GM19468 (cell line): ENCODE data around the gene FDXACB1.
"Not testable (repeated sequence)": the region's sequence is repeated elsewhere in the genome, so short reads cannot be mapped to it uniquely, and the experiment has no call there.

ENCODE experiments used
- ATAC-seq: cut with Tn5 transposase; IDR thresholded peaks from one replicate; pipeline ENCODE4 v1.9.1; 2021; ENCODE audit warnings: mild to moderate bottlenecking, moderate library complexity, moderate number of reproducible peaks; ENCODE audit not compliant: unreplicated experiment; ENCODE audit errors: extremely low read depth

The FDXACB1 gene

DNA sequence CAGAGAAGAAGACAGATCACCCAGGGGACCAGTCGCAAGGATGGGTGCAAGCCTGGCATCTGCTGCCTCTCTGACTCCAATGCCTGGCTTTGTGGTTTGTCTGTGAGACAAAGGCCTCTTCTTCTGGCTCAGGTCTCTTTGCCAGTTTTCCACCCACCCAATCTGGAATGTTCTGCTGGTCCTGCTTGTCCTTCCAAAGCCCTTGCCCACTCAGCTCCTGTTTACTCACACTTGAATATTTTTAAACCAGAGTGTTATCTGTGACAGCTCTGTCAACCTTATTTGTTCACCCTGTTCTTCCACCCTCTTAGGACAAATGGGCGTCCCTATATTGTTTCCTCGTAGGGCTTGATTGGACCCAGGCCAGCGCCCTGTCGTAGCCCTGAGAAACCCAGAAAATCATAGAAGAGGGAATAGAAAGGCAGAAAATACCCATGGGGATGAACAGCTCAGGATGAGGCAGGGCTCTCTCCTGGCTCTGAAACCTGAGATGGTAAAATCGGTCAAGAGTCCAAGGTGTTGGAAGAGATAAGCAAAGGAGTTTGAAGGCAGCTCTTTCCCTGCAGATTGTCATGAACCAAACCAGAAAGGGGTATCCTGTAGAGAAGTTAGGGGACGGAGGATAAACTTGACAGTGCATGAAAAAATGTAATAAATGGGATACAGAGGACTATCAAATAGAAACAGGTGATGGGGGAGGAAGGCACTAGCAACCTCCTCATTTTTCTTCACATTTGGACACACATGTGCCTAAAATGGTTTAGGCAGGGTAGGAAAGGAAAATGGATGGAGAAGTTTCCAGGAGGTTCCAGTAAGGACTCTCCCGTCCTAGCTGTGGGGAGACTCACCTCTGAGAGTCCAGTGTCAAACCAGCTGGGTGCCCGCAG, 32.0 kb upstream of the FDXACB1 start:
- no peak for ATAC-seq

DNA sequence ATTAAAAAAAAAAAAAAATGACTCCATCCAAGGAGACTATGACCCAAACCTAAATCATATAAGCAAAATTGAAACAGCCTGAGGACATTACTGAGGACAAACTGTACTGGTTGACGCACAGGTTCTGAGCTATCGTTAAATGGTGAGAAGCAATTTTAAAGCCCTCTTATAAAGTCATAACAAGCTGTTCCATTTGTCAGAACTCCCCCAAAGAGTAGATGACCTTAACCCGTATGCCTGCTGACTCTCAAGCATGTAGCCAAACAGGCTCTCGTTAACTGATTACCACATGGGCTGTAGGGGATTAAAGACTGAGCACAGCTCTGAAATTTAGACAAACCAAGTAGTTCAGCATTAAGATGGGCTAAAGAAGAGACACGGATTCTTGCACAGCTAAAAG, 30.4 kb upstream of the FDXACB1 start:
- ATAC-seq: no peak

DNA sequence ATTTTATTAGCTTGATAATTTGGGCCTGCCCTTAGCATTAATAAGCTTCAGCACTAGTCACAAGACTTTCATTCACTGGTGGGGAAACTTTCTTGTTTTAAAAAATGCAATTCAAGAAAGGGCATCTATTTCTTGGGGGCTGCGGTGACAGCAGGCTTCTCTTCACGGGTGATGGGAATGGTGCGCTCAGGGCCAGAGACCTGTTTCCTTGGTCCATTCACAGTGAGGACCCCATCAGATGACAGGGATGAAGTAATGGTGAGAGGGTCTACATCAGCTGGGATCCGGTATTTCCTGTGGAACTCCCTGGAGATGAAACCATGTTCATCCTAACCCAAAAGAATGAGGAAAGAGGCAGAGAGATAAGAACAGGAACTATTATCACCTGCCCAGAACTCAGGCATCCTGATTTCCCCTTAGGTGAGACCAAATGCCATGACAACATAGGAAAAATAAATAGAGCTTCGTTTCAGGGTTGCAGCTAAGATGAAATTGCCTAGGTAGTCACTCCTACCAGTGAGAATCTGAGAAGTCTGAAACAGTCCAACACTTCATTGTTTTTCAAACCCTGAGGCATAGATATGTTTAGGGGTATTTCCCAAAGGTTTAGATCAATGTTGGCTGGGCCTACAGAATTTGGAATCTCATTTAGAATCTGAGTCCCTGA, 29.8 kb upstream of the FDXACB1 start:
- no peak for ATAC-seq

DNA sequence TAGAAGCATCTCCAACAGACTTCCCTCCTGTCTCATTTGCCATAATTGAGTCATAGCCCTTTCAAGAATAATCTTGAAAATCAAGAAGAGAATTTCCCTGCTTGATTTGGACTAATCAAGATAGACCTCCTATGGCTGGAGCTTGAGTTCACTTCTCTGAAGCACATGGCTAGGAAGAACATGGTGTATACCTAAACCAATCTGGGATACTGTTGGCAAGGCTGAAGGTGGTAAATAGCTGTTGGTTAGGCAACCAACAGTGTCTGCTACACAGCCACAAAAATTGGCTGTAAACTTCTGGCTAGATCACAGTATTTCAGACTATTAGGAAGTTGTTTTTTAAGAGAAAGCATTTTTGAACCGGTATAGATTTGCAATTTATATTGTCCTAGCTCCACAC, 27.7 kb upstream of the FDXACB1 start:
- no peak for ATAC-seq

DNA sequence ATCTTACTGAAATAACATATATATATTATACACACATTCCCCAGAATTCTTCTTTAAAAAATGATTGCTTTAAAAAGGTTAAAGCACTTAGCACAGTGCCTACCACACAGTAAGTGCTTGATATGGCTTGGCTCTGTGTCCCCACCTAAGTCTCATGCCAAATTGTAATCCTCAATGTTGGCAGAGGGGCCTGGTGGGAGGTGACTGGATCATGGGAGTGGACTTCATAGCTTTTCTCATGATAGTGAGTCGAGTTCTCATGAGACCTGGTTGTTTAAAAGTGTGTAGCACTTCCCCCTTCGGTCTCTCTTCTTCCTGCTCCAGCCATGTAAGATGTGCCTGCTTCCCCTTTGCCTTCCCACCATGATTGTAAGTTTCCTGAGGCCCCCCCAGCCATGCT, 26.4 kb upstream of the FDXACB1 start:
- ATAC-seq: no peak

DNA sequence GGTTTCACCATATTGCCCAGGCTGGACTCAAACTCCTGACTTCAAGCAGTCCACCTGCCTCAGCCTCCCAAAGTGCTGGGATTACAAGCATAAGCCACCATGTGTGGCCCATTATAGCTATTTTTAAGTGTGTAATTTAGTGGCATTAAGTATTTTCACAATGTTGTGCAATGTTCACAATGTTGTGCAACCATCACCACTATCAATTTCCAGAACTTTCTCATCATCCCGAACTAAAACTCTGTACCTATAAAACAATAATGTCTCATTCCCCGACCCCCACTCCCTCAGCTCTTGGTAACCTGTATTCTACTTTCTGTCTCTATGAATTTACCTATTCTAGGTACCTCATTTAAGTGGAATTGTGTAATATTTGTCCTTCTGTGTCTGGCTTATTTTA, 7.9 kb upstream of the FDXACB1 start:
- ATAC-seq: no peak

DNA sequence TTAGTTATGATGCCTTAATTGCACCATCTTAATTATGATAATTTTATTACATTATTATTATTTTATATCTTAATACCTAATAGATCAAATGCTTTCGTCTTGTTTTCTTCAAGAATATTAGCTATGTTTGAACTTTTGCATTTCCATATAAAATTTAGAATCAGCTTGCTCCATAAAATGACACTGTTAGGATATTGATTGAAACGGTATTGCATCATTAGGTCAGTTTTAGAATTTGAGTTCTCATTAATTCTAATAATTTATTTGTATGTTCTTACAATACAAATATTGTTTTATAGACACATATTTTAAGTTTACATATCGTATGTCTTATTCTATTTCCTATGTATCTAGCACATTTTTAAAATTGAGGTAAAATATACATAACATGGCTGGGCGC, 7.1 kb upstream of the FDXACB1 start:
- ATAC-seq: no peak

DNA sequence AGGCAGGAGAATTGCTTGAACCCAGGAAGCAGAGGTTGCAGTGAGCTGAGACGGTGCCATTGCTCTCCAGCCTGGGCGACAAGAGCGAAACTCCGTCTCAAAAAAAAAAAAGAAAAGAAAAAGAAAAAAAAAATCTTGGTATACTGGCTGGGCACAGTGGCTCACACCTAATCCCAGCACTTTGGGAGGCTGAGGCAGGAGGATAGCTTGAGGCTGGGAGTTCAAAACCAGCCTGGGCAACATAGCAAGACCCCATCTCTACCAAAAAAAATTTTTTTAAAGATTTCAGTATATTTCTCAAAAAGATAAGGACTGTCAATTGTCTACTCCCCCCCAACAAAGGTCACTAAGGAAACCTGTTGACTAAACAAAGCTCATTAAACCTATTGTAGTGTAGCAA, 6.1 kb upstream of the FDXACB1 start:
- ATAC-seq: not testable (repeated sequence)

DNA sequence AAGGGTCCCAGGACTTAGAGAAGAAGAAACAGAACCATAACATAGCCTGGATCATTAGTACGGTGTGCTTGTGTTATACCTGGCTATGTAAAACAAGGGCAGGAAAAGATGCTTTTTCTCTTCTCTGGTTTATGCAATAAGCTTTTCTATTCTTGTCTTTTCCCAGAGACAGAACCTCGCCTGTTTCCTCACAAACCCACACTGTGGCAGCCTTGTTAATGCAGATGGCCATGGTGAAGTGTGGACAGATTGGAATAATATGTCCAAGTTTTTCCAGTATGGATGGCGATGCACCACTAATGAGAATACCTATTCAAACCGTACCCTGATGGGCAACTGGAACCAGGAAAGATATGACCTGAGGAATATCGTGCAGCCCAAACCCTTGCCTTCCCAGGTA, 3.2 kb upstream of the FDXACB1 start:
- ATAC-seq: no peak

DNA sequence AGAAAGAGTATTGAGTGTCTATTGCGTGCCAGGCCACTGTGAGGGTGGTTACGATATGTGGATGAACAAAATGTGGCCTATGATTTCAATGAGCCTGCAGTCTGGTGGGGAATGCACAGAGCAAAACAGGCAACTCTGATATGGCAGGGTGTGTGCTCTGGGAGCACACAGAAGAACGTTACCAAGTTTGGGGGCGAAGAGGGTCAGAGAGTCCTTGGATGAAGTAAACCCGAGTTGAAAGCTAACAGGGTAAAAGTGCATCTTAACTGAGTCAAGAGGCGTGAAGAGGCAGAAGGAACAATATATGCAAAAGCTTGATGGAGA, 634 bp upstream of the FDXACB1 start:
- ATAC-seq: no peak

DNA sequence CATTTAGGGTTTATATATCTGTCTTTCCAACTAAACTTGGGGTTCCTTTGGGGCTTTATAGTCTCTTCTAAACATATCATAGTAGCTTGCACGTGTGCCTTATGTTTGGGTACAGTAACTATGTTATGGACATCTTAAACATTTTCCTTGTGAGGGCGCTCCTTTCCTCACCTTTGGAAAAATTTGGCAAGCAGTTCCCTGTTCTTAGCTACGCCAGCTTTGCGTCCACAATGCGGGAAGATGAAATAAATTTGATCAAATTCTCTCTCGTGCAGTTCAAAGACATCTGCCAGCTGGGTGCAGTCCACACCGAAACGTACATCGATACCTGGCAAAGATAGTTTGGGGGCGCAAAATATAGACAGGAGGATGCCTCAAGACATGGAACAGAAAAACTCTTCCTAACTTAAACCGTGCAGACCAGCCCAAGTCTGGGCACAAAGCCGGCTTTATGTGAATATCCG, 548 bp downstream of the FDXACB1 start:
- no peak for ATAC-seq

DNA sequence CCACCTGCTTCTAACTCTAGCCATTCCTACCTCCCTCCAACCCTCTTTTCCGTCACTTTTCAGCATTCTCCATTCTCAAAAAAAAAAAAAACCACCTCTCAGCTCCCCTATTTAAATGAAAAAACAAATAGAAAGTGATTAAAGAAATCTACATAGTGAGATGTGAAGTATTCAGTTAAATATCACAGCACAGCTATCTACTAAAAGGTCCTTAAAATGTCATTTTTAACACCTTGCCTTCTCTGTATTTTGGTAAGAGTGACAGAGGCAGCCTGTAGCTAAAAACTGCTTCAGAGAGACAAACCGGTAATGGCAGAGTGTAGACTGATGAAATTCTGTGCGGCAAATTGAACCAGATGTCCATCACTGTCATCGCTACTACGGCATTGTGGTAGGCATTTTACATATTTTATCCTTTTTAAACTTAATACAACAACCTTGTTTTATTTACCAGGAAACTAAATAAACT, 7.2 kb downstream of the FDXACB1 start:
- no peak for ATAC-seq

DNA sequence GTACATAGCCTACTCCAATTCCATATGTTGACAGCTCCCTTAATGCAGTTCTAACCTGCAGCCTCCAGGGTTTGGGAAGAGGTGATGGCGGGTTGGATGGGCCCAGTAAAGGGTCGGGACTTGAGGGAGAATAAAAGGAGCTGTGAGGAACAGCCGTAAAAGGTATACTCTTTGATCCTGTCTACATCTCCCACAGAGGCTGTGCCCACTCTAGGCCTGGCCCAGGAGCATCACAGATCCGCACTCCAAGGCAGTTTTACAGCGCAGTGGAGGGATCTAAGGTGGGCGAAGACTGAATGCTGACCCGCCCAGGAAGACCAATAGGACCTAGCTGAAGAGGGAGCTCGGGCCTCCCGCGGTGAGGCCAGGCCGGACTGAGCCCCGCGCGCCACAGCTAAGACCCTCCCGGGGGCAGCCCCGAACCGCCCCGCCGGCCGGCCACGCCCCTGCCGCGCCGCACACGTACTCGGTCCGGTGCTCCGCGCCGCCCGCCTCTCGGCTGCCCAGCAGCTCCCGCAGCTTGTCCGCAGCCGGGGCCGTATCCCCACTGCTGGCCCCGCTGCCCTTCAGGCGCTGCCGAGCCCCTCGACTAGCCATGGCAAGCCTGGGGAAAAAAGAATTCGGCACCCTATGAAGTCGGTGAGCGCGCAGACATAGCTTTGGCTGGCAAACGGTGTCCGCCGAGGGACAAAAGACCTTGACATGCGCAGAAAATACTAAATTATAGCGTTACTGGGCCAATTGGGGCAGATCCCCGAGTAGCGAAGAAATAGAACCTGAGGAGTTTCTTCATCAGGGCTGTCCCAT, 7.9 kb downstream of the FDXACB1 start, which contains the start of gene ALG9:
ALG9 (minus strand) TSS at position 696 of the 807 bp plus-strand sequence; CDS start at position 597, 99 bp downstream.
- peak; percentile 51 for ATAC-seq

DNA sequence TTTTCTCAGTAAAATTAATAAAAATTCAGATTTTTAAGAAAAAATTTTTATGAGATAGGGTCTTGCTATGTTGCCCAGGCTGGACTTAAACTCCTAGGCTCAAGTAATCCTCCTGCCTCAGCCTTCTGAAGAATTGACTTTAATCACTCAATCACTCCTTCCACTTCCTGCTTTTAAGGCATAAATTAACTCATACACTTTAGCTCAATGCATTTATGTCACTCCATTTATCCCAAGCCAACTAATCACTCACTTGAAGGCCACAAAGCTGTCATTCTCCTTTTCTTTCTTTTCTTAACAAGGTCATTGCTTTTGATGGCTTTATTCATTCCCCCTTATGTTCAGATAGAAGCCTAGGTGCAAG, 8.5 kb downstream of the FDXACB1 start:
- no peak for ATAC-seq

DNA sequence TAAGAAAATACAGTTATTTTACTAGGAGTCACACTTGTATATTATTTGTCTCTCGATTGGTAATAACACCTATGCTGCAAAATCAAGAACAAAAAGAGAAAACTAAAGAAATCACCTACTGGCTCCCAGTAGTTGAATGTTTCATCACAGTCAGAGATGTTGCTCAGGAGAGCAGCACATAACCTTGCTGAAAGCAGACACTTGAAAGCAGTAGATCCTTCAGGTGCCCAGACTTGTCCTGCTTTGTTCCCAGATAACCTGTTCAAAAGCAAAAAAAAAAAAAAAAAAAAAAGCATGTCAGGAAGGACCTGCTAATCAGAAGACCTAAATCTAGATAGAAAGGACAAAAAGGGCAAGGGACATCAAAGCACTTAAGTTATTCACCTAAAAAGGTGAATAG, 8.9 kb downstream of the FDXACB1 start:
- no peak for ATAC-seq

DNA sequence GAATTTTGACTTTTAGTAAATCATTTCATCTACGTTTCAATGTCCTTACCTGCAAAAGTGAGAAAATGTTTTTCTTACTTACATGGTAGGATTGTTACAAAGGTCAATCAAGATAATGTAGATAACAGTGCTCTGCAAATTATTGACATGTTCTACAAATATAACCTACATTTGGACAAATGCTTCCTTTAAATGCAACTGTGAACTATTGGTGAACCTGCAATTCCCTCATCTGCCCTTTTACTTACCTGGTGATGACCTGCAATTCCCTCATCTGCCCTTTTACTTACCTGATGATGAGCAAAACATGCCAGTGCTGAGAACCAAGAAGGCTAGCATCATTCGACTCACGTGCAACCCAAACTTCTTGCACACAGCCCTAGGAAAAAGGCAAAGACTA, 18.7 kb downstream of the FDXACB1 start:
- no peak for ATAC-seq

DNA sequence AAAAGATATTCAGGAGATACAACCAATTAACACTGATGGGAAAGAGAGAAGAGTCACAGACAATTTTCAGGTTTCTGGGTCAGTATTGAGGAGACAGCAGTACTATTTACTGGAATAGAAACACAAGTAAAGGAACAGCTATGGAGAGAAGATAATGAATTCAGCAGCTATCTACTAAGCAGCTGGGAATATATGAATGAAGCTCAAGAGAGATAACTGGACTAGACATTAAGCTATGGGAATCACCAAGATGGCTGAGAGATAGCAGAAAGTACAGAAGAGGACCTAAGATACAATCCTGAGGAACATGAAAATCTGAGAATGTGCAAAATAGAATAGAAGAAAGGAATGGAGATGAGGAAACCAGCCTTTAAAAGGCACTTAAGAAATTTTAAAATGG, 23.5 kb downstream of the FDXACB1 start:
- no peak for ATAC-seq

DNA sequence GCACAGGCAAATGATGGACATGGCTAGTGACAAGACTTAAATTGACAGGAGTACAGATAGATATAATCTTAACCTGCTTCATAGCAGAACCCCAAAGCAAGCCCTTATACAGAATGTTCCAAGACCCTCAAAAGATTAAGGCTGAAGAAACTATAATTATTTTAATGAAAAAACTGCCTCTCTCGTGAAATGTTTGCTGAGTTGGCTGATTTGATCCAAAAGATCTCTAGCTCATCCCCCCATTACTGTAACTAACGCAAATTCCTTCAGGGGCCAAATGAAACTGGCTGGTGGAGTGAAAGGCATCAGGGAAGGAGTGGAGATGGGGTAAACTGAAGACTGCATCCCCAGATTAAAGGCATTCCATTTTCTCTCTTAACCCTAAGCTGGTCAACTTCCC, 26.9 kb downstream of the FDXACB1 start:
- ATAC-seq: no peak

DNA sequence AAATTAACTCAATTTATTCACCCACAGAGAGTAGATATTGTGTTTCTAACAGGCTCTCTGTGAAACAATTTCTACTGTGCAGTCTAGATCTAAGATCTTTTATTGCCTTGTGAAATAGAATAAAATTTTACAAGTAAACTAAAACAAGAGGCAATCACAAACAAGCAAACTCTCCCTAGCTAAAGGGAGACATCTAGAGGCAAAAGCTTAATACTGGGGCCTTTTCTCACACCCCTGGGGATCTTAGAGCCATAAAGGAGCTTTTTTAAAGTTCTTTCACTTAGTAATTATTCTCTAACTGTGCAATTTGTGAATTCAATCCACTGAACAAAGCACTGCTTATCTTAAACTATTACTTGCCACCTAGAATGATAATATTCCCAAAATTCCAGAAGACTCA, 27.3 kb downstream of the FDXACB1 start:
- ATAC-seq: no peak

DNA sequence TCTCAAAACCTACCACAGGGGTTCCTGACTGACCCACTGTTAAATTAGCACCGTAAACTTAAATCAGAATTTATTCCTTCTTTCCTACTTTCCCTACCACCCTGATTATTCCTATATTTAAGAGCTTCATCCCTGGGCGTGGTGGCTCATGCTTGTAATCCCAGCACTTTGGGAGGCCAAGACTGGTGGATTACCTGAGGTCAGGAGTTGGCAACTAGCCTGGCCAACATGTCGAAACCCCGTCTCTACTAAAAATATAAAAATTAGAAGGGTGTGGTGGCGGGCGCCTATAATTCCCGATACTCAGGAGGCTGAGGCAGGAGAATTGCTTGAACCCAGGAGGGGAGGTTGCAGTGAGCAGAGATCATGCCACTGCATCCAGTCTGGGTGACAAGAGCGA, 27.9 kb downstream of the FDXACB1 start:
- ATAC-seq: no peak

DNA sequence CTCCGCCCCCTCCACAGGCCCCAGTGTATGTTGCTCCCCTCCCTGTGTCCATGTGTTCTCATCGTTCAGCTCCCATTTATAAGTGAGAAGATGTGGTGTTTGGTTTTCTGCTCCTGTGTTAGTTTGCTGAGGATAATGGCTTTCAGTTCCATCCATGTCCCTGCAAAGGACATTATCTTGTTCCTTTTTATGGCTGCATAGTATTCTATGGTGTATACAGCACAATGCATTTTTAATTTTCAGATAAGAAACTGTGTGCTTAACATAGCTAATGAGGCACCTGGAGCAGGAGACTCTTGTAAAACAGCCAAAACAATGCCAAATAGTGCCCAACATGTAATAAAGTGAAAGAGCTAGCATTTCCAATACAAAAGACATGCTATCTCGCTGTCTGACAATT, 29.3 kb downstream of the FDXACB1 start:
- ATAC-seq: no peak
